GM19240 (cell line): Measurements from ENCODE around the gene UBASH3B.
"Not testable (repeated sequence)": the region's sequence is repeated elsewhere in the genome, so short reads cannot be mapped to it uniquely, and the experiment has no call there.

Experiments used
- DNase-seq: peaks from one replicate; pipeline ENCODE4 v3.0.0; 2011; ENCODE audit warnings: low spot score; ENCODE audit not compliant: insufficient read length

UBASH3B gene

DNA sequence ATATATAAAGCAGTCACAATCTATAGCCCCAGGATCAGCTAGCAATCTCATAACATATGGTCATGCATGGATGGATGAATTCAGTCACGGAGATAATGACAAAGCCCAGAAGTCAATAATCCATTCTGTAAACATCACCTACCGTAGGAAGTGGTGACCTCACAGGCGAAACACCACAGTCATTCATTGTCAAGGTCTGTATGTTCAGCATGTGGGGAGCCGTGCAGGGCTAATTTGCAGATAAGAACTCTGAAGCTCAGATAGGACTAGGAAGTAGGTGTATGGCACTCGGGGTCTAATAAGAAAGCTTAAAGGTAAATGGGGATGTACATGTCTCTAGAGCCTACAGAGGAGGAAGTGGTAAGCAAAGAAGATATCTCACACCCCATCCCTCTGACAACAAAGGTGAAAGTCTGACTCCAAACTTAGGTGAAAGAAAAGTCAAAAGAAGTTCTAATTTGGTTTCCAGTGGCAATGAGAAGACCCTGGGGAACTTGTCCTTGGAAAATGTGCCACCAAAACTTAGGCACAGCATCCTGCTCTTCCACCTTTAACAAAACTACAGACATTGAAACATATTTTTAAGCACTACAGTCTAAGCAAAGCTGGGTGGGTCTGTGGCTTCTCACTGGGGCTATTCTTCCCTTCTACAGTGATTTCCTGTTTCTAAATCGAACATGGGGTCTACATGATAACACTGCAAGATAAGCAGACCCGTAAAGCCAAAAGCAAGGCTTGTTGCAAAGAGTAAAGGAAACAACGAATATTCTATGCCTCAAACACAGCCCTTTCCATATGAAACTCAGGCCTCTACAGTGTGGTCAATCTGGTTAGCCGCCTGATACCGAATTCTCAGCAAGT, 188.0 kb downstream of the UBASH3B start:
- DNase-seq, result no peak

DNA sequence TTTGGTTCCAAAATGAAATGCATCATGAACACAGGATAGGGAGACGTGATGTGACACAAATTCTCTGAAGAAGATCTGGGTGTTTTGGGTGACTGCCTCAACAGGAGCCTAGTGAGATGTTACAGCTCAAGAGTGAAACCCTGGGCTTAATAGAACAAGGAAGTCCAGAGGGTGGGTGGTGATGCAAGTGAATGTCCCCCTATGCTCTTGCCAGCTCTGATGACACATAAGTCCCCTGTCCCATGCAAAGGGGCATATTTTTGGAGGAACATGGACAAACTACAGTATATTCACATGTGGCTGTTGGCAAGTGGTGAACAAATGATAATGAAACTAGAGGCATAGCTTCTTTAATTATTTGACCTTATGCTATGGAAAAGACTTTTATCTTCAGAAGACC, 191.9 kb downstream of the UBASH3B start:
- no peak for DNase-seq

DNA sequence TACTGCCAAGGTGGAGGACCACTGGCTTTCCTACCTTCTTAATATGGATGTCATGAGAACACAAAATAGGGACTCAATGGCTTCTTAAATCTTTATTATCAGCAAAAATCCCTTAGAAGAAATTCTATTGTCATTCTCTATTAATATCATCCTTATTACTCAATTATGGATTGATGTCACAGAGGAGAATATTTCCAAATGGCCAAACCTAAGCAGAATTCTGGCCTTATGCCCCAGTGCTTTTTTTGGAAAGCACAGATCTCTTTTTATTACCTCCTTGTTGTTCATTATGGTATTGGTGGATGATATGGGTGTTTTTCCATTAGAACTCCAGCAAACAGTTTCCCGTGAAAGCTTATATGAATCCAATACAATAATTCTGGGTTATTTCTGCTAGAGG, 192.7 kb downstream of the UBASH3B start:
- DNase-seq, result no peak

DNA sequence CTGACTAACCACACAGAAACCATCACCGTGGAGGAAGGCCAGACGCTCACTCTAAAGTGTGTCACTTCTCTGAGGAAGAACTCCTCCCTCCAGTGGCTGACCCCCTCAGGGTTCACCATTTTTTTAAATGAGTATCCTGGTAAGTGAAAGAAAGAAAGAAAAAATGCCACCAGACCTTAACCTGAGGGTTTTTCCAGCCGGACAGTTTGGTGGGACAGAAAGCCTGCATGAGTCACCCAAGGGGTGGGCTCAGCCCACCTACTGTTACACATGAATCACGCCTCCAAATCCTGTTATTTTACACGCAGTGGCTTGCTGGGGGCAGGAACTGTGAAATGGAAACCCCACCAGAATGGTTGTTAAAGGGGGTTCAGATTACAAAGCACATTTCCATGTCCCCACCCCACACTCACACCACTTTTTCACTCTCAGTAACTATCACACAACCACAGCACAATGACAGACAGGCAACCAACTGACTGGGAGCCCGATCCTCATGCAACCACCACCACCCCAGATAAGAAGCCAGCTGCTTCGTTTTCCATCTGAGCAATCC, 194.6 kb downstream of the UBASH3B start:
- DNase-seq, result no peak

DNA sequence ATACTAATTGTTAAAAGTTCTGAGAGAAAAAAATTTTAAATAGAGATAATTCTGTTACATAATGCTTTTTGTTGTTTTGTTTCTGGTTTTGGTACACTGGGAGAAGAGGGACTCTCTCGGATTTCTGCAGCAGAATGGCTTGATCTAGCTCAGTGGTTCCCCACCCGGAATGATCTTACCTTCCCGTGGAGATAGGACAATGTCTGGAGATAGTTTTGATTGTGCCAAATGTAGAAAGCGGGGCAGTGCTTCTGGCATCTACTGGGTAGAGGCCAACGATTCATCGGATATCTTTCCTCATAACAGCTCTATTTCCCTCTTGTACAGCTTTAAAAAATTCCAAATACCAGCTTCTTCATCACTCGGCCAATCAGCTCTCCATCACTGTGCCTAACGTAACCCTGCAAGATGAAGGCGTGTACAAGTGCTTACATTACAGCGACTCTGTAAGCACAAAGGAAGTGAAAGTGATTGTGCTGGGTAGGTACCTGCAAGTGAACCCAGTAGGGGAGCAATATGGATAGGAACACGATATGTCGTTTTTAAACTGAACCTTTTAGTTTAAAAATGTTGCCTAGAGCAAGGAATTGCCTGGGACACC, 195.9 kb downstream of the UBASH3B start:
- DNase-seq, result no peak

DNA sequence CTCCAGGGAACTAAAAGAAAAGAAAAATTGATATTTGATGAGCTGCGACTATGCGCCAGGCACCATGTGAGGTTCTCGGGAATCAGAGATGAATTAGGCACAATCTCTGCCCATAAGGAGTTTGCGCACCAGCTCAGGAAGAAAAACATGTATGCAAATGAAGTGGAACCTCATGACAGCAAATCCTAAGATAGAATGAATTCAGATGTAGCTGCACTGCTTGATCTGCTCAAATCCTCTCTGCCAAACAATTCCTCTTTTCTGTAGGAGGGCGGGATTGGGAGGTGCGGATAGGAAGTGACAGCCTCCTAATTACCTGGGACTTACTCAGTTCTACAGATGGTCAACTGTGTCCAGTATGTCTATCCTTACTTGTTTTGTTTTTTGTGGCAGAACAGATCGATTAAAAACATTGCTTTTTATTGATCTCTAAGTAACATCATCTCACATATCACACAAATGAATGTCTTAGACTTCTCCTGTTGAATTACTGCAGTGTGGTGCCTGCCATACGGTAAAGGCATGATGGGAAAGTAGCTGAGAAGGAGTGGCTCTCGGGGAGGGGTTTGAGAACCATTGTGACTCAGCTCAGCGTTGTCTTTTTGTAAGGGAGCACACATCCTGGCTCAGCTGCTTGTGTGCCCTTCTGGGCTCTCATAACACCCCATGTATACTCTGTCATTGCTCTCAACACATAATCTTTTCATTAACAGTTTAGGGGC, 196.7 kb downstream of the UBASH3B start:
- DNase-seq, result no peak

DNA sequence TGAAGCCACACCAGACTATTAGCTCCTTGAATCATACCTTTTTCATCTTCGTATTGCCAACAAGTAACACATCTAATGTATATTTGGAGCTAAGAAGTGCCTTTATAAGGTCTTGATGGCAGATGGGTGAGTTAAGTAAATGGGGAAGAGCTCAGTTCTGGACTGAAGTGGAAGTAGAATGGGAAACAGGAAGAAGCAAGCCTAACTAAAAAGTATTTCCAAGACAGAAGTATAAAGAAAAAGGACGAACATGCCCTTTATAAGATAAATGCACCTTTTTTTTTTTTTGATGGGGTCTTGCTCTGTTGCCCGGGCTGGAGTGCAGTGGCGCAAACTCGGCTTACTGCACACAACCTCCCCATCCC, 197.3 kb downstream of the UBASH3B start:
- no peak for DNase-seq

DNA sequence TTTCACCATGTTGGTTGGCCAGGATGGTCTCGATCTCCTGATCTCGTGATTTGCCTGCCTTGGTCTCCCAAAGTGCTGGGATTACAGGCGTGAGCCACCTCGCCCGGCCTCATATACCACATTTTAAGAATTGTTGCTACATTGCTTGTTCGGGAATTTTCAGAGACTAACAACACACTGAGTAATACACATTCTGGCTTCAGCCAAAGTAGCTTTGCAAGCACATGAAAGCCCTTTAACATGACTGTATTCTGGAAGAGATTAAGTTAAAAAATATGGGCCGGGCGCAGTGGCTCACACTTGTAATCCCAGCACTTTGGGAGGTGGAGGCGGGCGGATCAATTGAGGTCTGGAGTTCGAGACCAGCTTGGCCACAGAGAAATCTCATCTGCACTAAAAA, 197.7 kb downstream of the UBASH3B start:
- no peak for DNase-seq

DNA sequence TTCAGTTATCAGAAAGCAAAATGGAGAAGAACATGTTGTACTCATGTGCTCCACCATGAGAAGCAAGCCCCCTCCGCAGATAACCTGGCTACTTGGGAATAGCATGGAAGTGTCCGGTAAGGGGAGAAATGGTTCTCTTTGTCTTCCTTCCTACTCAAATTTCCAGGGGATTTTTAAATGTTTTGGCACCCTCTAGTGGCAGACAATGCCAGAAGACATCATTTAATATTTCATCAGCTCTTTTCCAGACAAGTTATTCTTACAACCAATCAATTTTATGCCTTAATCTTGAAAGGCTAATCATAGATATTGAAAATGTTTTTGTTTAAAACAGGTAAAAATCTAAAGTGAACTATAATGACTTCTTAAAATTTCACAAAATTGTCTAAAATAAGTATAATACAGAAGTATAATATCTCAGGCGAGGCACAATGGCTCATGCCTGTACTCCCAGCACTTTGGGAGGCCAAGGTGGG, 198.5 kb downstream of the UBASH3B start:
- DNase-seq, result no peak

DNA sequence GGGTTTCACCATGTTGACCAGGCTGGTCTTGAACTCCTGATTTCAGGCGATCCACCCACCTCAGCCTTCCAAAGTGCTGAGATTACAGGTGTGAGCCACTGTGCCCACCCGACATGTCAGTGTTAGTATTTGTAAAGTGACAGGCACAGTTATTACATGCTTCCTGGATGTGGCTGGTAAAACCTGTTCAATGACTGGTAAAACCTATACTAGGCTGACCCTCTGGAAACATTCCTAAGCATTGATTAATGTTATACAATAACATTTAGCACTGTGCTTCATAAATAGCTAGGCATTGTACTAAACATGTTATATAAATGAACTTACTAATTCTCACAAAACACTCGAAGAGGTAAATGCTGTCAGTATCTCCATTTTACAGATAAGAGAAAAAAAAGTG, 206.1 kb downstream of the UBASH3B start:
- no peak for DNase-seq

DNA sequence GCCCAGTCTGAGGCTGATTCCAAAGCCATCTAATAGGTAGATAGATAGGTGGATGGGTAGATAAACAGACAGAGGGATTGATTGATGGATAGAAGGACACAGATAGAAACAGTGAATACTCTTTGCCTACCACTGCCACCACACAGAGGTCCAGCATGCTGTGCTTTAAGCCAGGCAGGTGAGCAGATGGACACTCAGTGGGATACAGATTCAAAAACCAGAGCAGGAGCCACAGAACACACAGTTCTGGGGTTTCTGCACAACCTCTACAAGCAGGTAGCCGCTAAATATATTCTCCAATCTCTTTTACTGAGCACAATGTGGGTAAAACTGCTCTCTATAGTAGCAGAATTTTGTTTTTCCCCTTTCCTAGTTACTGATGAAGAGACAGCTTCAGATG, 206.6 kb downstream of the UBASH3B start:
- DNase-seq, result no peak

DNA sequence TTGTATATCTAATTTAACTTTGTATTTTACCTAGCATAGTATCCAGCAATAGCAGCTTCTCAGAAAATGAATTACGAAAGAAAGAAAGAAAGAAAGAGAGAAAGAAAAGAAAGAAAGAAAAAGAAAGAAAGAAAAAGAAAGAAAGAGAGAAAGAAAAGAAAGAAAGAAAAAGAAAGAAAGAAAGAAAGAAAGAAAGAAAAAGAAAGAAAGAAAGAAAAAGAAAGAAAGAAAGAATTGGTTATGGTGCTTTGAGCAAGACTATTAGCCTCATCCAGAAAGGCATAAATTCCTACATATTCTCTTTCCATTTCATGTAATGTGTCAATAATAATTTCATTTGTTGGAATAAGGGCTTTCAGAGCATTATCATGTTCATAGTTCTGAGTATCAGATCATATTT, 207.6 kb downstream of the UBASH3B start:
- not testable (repeated sequence) for DNase-seq

DNA sequence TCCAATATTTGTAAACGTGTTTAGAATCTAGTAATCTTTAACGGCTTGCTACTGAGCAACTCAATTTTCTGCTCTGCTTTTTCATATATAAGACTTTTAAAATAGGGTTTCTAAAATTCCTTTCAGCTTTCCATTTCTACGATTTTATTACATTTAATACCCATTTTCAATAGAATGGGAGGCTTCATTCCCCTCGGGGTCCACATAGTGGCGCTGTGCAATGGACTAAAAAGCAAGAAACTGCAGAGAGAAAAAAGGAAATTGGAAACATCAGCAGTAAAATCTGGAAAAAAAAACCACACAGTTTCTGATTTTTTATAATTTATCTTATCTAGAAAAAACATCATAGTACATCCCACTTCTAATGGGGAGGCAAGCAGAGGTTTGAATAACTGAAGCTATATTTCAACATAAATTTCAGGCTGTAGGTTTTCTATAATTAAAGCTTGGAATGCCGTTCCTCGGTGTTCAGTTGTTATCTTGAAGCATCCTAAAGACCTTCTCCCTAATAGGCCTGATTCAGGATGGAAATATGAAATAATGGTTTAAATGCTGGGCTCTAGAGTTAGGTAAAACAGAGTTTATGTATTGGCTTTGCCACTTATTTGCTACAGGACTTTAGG, 208.3 kb downstream of the UBASH3B start:
- no peak for DNase-seq
